CD4-positive, alpha-beta T cell (primary cell): ENCODE results near the gene RGMA. TPM values are rescaled to one million over a fixed set of nuclear protein-coding genes. Genes with fewer than 3 reads are reported as not detected.

Source experiments
- ATAC-seq: fragments of 200-7000 bp; cut with Tn5 transposase; one replicate; pipeline ENCODE4 v1.10.0; 2022; ENCODE audit warnings: mild to moderate bottlenecking; ENCODE audit not compliant: poor library complexity
- CTCF ChIA-PET: fragments of 350-600 bp; sonication (Branson Sonifier 250); formaldehyde crosslinking; loops from one replicate; lab custom pipeline; 2021; ENCODE audit warnings: antibody characterized with exemption, inconsistent platforms; lab: Charles Lee
- POLR2A ChIA-PET: fragments of 350-600 bp; sonication (Branson Sonifier 250); formaldehyde crosslinking; loops from one replicate; lab custom pipeline; 2021; ENCODE audit warnings: antibody characterized with exemption, inconsistent platforms; lab: Charles Lee
- DNase-seq, 14 experiments: peaks; one replicate each; pipeline ENCODE4 v3.0.0-alpha.2; 2013 to 2020; ENCODE audit warnings: mixed read lengths in 2 of 14
- H3K27ac ChIP-seq, 2 donors: one replicate each; pipeline versions ENCODE4 v1.5.1 to v1.7.0; 2013; ENCODE audit warnings: low read length in 2 of 2, low read depth in 1 of 2, mild to moderate bottlenecking in 1 of 2
- H3K27me3 ChIP-seq, 2 experiments: 1 replicate in 1 of 2; 2 replicates in 1 of 2; pipeline versions ENCODE4 v1.6.1 to v1.7.0; 2013; ENCODE audit warnings: low read length in 2 of 2, control low read depth in 1 of 2, mild to moderate bottlenecking in 1 of 2, moderate library complexity in 1 of 2; ENCODE audit not compliant: insufficient read depth in 2 of 2, control insufficient read depth in 1 of 2
- H3K36me3 ChIP-seq: one replicate; pipeline ENCODE4 v1.6.1; 2013; ENCODE audit warnings: low read length, control low read depth; ENCODE audit not compliant: insufficient read depth
- H3K4me1 ChIP-seq: one replicate; pipeline ENCODE4 v1.6.1; 2013; ENCODE audit warnings: low read length, control low read depth; ENCODE audit not compliant: insufficient read depth
- H3K4me3 ChIP-seq: one replicate; pipeline ENCODE4 v1.5.1; 2013; ENCODE audit warnings: mild to moderate bottlenecking, low read length, moderate library complexity
- H3K9me3 ChIP-seq, 2 experiments: 1 replicate in 1 of 2; 2 replicates in 1 of 2; pipeline versions ENCODE4 v1.6.1 to v1.7.0; 2013; ENCODE audit warnings: low read length in 2 of 2, mild to moderate bottlenecking in 2 of 2, control low read depth in 1 of 2, moderate library complexity in 1 of 2; ENCODE audit not compliant: control insufficient read depth in 1 of 2, insufficient read depth in 1 of 2
- H3K27ac Mint-ChIP-seq: one replicate; pipeline ENCODE4 v1.8.0; 2020; ENCODE audit warnings: mixed read lengths
- H3K27me3 Mint-ChIP-seq: one replicate; pipeline ENCODE4 v1.8.0; 2021; ENCODE audit warnings: mixed read lengths
- H3K36me3 Mint-ChIP-seq: one replicate; pipeline ENCODE4 v1.8.0; 2021; ENCODE audit warnings: low read depth, mixed read lengths
- H3K4me1 Mint-ChIP-seq: one replicate; pipeline ENCODE4 v1.8.0; 2021; ENCODE audit warnings: low read depth, mixed read lengths
- H3K4me3 Mint-ChIP-seq: one replicate; pipeline ENCODE4 v1.8.0; 2020; ENCODE audit warnings: mild to moderate bottlenecking, mixed read lengths
- H3K9me3 Mint-ChIP-seq: one replicate; pipeline ENCODE4 v1.8.0; 2020; ENCODE audit warnings: mixed read lengths
- intact Hi-C, 2 experiments: fragments of 100-400 bp; cut with DNase I in 1 of 2; cut with micrococcal nuclease in 1 of 2; formaldehyde crosslinking; loops; one replicate each; pipeline versions ENCODE4 v1.15.1 to v1.9.0; 2023 to 2025; cut with DNase I, micrococcal nuclease
- total RNA-seq, 174 experiments: library from RNA in 2 of 174; stranded (reverse) in 2 of 174; gene quantifications; one replicate each; pipeline ENCODE4 v1.2.3 and lab custom pipeline; 2021 to 2026
- TF ChIP-seq, protein P1 (sequence below): fragments of 200-600 bp; IDR thresholded peaks from one replicate; pipeline ENCODE4 v1.8.0; 2022; ENCODE audit warnings: antibody characterized with exemption, mild to moderate bottlenecking

The RGMA gene
- total RNA-seq, 2 experiments from 2014 or later: not detected

- H3K9me3 ChIP-seq: no peaks in the 10 kb centered on the region
- DNase-seq (peak in 2 of 14 experiments; percentile 27 to 30), ATAC-seq (no peak)
- Mint-ChIP-seq H3K27ac (no peak overlapping the region), H3K9me3 (no peaks in the 10 kb centered on the region), H3K27me3 (no peaks in the 10 kb centered on the region), H3K36me3 (no peaks in the 10 kb centered on the region), H3K4me1 (peaks cover 19% of the 10 kb centered on the region), H3K4me3 (no peak overlapping the region)
- intact Hi-C loops: no loop called here
- H3K36me3 ChIP-seq: no peaks in the 10 kb centered on the region
- no peaks in the 10 kb centered on the region for H3K27me3 ChIP-seq
- ChIA-PET POLR2A (no interaction called here), CTCF (no interaction called here)
- peaks cover 21% of the 10 kb centered on the region for H3K4me1 ChIP-seq
- TF ChIP-seq, protein P1, sequence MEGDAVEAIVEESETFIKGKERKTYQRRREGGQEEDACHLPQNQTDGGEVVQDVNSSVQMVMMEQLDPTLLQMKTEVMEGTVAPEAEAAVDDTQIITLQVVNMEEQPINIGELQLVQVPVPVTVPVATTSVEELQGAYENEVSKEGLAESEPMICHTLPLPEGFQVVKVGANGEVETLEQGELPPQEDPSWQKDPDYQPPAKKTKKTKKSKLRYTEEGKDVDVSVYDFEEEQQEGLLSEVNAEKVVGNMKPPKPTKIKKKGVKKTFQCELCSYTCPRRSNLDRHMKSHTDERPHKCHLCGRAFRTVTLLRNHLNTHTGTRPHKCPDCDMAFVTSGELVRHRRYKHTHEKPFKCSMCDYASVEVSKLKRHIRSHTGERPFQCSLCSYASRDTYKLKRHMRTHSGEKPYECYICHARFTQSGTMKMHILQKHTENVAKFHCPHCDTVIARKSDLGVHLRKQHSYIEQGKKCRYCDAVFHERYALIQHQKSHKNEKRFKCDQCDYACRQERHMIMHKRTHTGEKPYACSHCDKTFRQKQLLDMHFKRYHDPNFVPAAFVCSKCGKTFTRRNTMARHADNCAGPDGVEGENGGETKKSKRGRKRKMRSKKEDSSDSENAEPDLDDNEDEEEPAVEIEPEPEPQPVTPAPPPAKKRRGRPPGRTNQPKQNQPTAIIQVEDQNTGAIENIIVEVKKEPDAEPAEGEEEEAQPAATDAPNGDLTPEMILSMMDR: peak; percentile 15
- H3K27ac ChIP-seq: no peak overlapping the region
- no peak overlapping the region for H3K4me3 ChIP-seq
Observed at GRCh38 chr15:93052090-93052879, 36.7 kb downstream of the RGMA start.

GRCh38 chr15:93051236-93052089 is 37.5 kb downstream of the RGMA start:
- Mint-ChIP-seq H3K36me3 (no peaks in the 10 kb centered on the region), H3K4me3 (no peak overlapping the region), H3K9me3 (no peaks in the 10 kb centered on the region), H3K27ac (no peak overlapping the region), H3K27me3 (no peaks in the 10 kb centered on the region), H3K4me1 (peaks cover 20% of the 10 kb centered on the region)
- CTCF ChIA-PET: no interaction called here
- peaks cover 0 to 8% of the 10 kb centered on the region in 2 experiments for H3K9me3 ChIP-seq
- TF ChIP-seq, protein P1: no peak
- DNase-seq (no peak), ATAC-seq (no peak)
- no peak overlapping the region for H3K27ac ChIP-seq
- intact Hi-C loops: no loop called here
- H3K4me3 ChIP-seq: no peak overlapping the region
- no peaks in the 10 kb centered on the region for H3K27me3 ChIP-seq
- H3K4me1 ChIP-seq: peaks cover 29% of the 10 kb centered on the region
- H3K36me3 ChIP-seq: no peaks in the 10 kb centered on the region
- POLR2A ChIA-PET: no interaction called here

DNA sequence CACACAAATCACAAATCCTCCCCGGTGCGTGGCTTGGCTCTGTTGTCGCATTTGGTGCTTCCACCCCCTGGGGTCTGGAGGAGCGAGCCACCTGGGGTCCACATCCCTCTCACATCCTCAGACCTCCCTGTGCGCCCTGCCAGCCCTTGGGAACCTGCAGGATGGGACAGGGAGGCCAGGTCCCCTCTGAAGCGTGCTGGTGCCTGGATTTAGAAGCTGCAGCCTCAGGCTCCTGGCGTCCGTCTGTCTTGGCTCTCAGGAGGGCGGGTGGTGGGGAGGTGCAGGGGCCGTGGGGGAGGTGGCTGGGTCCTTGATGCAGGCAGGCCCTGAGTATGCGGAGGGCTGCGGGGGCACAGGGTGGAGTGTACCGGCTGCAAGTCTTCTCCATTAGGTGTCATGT is 38.4 kb downstream of the RGMA start:
- peaks cover 2% of the 10 kb centered on the region for H3K9me3 Mint-ChIP-seq
- intact Hi-C loops: no loop called here
- no peak overlapping the region for H3K27ac Mint-ChIP-seq
- Histone ChIP-seq H3K27me3 (no peaks in the 10 kb centered on the region), H3K4me3 (no peak overlapping the region), H3K4me1 (peaks cover 29% of the 10 kb centered on the region), H3K27ac (no peak overlapping the region), H3K9me3 (peaks cover 6 to 9% of the 10 kb centered on the region in 2 experiments), H3K36me3 (no peaks in the 10 kb centered on the region)
- CTCF ChIA-PET: no interaction called here
- H3K27me3 Mint-ChIP-seq: no peaks in the 10 kb centered on the region
- POLR2A ChIA-PET: no interaction called here
- H3K4me1 Mint-ChIP-seq: peaks cover 28% of the 10 kb centered on the region
- no peak for DNase-seq
- no peak overlapping the region for H3K4me3 Mint-ChIP-seq
- ATAC-seq: no peak
- TF ChIP-seq, protein P1: no peak
- H3K36me3 Mint-ChIP-seq: no peaks in the 10 kb centered on the region
